ENCODE data around the gene ARMC2.

DNA sequence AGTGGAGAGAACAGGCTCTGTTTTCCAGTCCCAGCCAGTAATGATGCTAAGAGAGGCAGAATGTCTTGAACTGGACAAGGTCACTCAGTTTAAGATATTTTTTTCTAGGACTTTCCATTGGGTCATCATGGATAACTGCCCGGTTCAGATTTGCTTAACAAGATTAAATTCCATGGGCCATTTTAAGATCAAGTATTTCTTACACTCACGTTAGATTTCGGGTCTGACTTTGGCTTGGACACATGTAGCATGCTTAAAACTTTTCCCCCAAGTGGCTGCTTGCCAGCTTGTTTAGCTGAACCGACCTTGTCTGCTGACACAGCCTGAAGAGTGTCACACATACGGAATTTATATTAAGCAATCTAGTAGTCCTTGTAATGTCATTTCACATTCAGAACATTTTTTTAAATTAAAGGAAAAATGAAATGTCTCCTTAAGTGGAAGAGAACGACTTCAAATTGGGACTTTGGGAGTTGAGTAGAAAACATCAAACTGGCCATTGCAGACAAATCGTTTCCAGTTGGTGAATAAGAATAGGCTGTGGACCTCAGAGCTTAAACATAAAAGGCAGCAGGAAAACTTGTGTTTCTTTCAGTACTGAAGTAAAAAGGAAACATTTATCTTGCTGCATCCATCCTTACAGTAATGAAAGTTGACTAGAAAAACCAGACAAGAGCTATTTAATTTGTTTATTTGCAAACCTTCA lies 29.0 kb downstream of the ARMC2 start:
- TF ChIP-seq POLR2A (IDR thresholded peaks at IDR 0.05; ENCODE audit: low read length) (no peak), GATA1 (IDR thresholded peaks at IDR 0.05; ENCODE audit: low read depth, low read length) (no peak)

Data from erythroblast (primary cell).